ENCODE results near the gene OGFR.

The OGFR gene

DNA sequence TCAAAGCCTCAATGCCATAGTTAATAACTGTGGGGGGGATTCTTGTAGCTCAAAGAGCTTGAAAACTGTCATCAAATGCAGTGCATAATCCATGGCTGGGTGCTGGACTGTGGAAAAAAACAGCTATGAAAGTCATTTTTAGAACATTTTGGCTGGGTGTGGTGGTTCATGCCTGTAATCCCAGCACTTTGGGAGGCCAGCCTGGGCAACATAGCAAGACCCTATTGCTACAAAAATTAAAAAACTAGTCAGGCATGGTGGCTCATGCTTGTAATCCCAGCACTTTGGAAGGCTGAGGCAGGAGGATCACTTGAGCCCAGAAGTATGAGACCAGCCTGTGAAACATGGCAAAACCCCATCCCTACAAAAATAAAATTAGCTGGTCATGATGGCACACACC, 44.8 kb downstream of the OGFR start:
- no peak overlapping the region for H3K4me2 ChIP-seq (ENCODE audit: low read length)
- no peak for TF ChIP-seq EZH2phosphoT487 (IDR thresholded peaks at IDR 0.05; ENCODE audit: borderline replicate concordance, low read length)
- TF ChIP-seq, protein P1, sequence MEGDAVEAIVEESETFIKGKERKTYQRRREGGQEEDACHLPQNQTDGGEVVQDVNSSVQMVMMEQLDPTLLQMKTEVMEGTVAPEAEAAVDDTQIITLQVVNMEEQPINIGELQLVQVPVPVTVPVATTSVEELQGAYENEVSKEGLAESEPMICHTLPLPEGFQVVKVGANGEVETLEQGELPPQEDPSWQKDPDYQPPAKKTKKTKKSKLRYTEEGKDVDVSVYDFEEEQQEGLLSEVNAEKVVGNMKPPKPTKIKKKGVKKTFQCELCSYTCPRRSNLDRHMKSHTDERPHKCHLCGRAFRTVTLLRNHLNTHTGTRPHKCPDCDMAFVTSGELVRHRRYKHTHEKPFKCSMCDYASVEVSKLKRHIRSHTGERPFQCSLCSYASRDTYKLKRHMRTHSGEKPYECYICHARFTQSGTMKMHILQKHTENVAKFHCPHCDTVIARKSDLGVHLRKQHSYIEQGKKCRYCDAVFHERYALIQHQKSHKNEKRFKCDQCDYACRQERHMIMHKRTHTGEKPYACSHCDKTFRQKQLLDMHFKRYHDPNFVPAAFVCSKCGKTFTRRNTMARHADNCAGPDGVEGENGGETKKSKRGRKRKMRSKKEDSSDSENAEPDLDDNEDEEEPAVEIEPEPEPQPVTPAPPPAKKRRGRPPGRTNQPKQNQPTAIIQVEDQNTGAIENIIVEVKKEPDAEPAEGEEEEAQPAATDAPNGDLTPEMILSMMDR (IDR thresholded peaks at IDR 0.05; ENCODE audit: low read depth, low read length, poor library complexity, severe bottlenecking), result no peak
- H3K9me2 ChIP-seq (replicated peaks; ENCODE audit: control insufficient read depth, low read length), result no peaks in the 10 kb centered on the region
- H3F3A ChIP-seq (ENCODE audit: control insufficient read depth, insufficient read depth), result no peaks in the 10 kb centered on the region
- H3K36me3 ChIP-seq (ENCODE audit: control insufficient read depth, low read length), result peaks cover 27% of the 10 kb centered on the region
- no peaks in the 10 kb centered on the region for H4K20me1 ChIP-seq (ENCODE audit: control insufficient read depth, insufficient read depth, low read depth, low read length)
- H3K27me3 ChIP-seq (ENCODE audit: control insufficient read depth, low read length), result no peaks in the 10 kb centered on the region
- no peaks in the 10 kb centered on the region for H3K79me2 ChIP-seq (ENCODE audit: control insufficient read depth, low read length)
- no peaks in the 10 kb centered on the region for H3K4me1 ChIP-seq (ENCODE audit: control insufficient read depth, low read length)
- H3K9me3 ChIP-seq (ENCODE audit: control insufficient read depth, insufficient read depth, low read length), result no peaks in the 10 kb centered on the region
- H3K27ac ChIP-seq (ENCODE audit: low read depth, low read length), result no peak overlapping the region
- H3K4me3 ChIP-seq (ENCODE audit: low read length), result no peak overlapping the region

DNA sequence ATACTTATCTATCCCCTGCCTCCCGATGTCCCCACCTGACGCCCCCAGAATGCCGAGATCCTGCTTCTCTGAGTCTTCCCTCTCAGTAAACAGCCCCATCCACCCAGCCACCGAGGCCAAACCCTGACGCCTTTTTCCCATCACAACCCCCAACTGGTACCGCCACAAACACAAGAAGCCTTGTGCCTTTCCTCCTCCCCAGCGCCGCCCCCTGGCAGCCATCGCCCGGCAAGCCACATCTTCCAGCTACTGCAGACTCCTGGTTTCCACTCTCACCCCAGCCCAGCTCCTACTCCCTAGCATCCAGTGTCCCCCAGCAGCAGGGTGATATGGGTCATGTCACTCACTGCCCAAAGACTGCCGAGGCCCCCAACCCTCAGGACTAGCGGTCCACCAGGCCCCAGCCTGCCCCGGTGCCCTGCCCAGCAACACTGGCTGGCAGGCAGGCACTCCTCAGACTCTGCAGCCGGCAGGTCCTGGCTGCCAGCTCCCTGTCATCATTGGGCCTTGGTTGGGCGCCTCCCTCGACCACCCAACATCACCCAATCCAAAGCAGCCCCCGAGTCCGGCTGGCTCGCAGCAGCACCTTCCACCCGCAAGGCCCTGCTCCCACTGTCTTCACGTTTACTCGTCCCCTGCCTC, 45.8 kb downstream of the OGFR start:
- H3K79me2 ChIP-seq (ENCODE audit: control insufficient read depth, low read length), result no peaks in the 10 kb centered on the region
- no peak for TF ChIP-seq EZH2phosphoT487 (IDR thresholded peaks at IDR 0.05; ENCODE audit: borderline replicate concordance, low read length)
- TF ChIP-seq, protein P1 (IDR thresholded peaks at IDR 0.05; ENCODE audit: low read depth, low read length, poor library complexity, severe bottlenecking), result no peak

DNA sequence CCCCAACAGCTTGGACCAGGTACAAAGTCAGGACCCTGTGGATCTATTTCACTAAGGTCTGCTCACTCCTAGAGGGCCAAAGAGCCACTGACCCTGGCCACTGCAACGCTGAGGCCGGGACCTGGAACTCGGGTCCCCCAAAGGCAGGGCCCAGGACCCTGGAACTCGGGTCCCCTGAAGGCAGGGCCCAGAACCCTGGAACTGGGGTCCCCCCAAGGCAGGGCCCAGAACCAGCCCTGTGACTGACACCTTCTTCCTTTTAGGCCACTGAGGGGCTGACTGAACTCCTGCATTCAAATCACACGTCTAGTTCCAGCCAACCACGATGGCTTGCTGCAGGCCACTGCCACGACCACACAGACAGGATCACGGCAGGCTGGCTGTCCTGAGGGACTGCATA, 47.6 kb downstream of the OGFR start:
- Histone ChIP-seq H3K36me3 (ENCODE audit: control insufficient read depth, low read length) (peaks cover 37% of the 10 kb centered on the region), H3K27ac (ENCODE audit: low read depth, low read length) (no peak overlapping the region), H3K27me3 (ENCODE audit: control insufficient read depth, low read length) (no peaks in the 10 kb centered on the region), H3K9me2 (replicated peaks; ENCODE audit: control insufficient read depth, low read length) (no peaks in the 10 kb centered on the region), H3K4me1 (ENCODE audit: control insufficient read depth, low read length) (no peaks in the 10 kb centered on the region), H3K4me3 (ENCODE audit: low read length) (no peak overlapping the region), H3F3A (ENCODE audit: control insufficient read depth, insufficient read depth) (no peaks in the 10 kb centered on the region), H4K20me1 (ENCODE audit: control insufficient read depth, insufficient read depth, low read depth, low read length) (no peaks in the 10 kb centered on the region), H3K79me2 (ENCODE audit: control insufficient read depth, low read length) (no peaks in the 10 kb centered on the region), H3K9me3 (ENCODE audit: control insufficient read depth, insufficient read depth, low read length) (no peaks in the 10 kb centered on the region), H3K4me2 (ENCODE audit: low read length) (no peak overlapping the region)
- TF ChIP-seq, protein P1 (IDR thresholded peaks at IDR 0.05; ENCODE audit: low read depth, low read length, poor library complexity, severe bottlenecking), result no peak
- no peak for TF ChIP-seq EZH2phosphoT487 (IDR thresholded peaks at IDR 0.05; ENCODE audit: borderline replicate concordance, low read length)

More for the DNA sequence above, 45.8 kb downstream of the OGFR start:
- Histone ChIP-seq H3K9me3 (ENCODE audit: control insufficient read depth, insufficient read depth, low read length) (no peaks in the 10 kb centered on the region), H3F3A (ENCODE audit: control insufficient read depth, insufficient read depth) (no peaks in the 10 kb centered on the region), H4K20me1 (ENCODE audit: control insufficient read depth, insufficient read depth, low read depth, low read length) (no peaks in the 10 kb centered on the region), H3K9me2 (replicated peaks; ENCODE audit: control insufficient read depth, low read length) (no peaks in the 10 kb centered on the region), H3K27ac (ENCODE audit: low read depth, low read length) (no peak overlapping the region), H3K36me3 (ENCODE audit: control insufficient read depth, low read length) (peaks cover 36% of the 10 kb centered on the region), H3K27me3 (ENCODE audit: control insufficient read depth, low read length) (no peaks in the 10 kb centered on the region), H3K4me3 (ENCODE audit: low read length) (no peak overlapping the region), H3K4me2 (ENCODE audit: low read length) (no peak overlapping the region), H3K4me1 (ENCODE audit: control insufficient read depth, low read length) (no peaks in the 10 kb centered on the region)

Data from DOHH2 (cell line).